GM04503 (cell line): ENCODE measurements around the gene RNASEH2C.
"Not testable (repeated sequence)": the region's sequence is repeated elsewhere in the genome, so short reads cannot be mapped to it uniquely, and the experiment has no call there.

Experiments used
- DNase-seq: peaks from one replicate; pipeline ENCODE4 v3.0.0-alpha.2; 2012; ENCODE audit warnings: low read depth

Gene RNASEH2C

GRCh38 chr11:65683480-65683879 is 37.1 kb downstream of the RNASEH2C start:
- DNase-seq: not testable (repeated sequence)

- no peak for DNase-seq
These were observed 40.3 kb downstream of the RNASEH2C start for GRCh38 chr11:65680192-65680743.

- DNase-seq: no peak
These were observed 47.6 kb downstream of the RNASEH2C start for GRCh38 chr11:65672982-65673381.

DNA sequence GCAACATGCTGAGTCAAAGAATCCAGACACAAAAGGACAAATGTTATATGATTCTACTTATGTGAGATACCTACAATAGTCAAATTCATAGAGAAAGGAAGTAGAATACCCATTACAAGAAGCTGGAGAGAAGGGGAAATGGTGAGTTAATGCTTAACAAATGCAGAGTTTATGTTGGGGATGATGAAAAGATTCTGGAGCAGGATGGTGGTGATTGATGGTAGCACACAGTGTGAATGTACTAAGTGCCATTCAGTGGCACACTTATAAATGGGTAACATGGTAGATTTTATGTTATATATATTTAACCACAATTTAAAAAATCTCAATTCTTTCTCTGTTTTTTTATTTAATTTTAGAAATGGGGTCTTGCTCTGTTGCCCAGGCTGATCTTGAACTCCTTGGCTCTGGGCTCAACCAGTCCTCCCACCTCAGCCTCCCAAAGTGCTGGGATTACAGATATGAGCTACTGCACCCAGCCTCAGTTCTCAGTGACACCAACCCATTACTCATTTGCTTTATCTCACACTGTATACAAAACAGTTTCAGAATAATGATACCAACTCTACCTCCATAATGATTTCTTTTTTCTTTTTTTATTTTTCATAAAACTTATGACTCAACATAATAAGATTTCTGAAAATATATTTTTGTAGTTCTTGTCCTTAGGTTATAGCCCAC is 48.3 kb downstream of the RNASEH2C start:
- no peak for DNase-seq
